ENCODE measurements around the gene ANO1.

The ANO1 gene

GRCh38 chr11:70084046-70084984 is 6.2 kb downstream of the ANO1 start:
- no CpG with 5 or more reads among the region's 15 CpGs for WGBS (ENCODE audit: insufficient coverage, insufficient read length)
- Histone ChIP-seq H3K27ac (ENCODE audit: low read length) (no peak overlapping the region), H3K4me3 (ENCODE audit: low read length) (no peak overlapping the region), H3K36me3 (ENCODE audit: control insufficient read depth, insufficient read depth, low read length) (no peaks in the 10 kb centered on the region), H3K4me1 (ENCODE audit: control insufficient read depth, insufficient read depth, low read length) (no peaks in the 10 kb centered on the region), H3K27me3 (ENCODE audit: control insufficient read depth, insufficient read depth, low read length) (peaks cover 8% of the 10 kb centered on the region), H3K9me3 (ENCODE audit: control insufficient read depth, insufficient read depth, low read length) (no peaks in the 10 kb centered on the region)
- DNase-seq (ENCODE audit: low read depth, low spot score), result no peak

GRCh38 chr11:70085815-70086769 is 8.0 kb downstream of the ANO1 start:
- no peak overlapping the region for H3K27ac ChIP-seq (ENCODE audit: low read length)
- H3K27me3 ChIP-seq (ENCODE audit: control insufficient read depth, insufficient read depth, low read length), result no peaks in the 10 kb centered on the region
- WGBS (ENCODE audit: insufficient coverage, insufficient read length), result no CpG with 5 or more reads among the region's 30 CpGs
- H3K9me3 ChIP-seq (ENCODE audit: control insufficient read depth, insufficient read depth, low read length), result no peaks in the 10 kb centered on the region
- no peaks in the 10 kb centered on the region for H3K4me1 ChIP-seq (ENCODE audit: control insufficient read depth, insufficient read depth, low read length)
- no peaks in the 10 kb centered on the region for H3K36me3 ChIP-seq (ENCODE audit: control insufficient read depth, insufficient read depth, low read length)
- no peak overlapping the region for H3K4me3 ChIP-seq (ENCODE audit: low read length)
- DNase-seq (ENCODE audit: low read depth, low spot score), result no peak

GRCh38 chr11:70087446-70088167 is 9.5 kb downstream of the ANO1 start:
- Histone ChIP-seq H3K27me3 (ENCODE audit: control insufficient read depth, insufficient read depth, low read length) (no peaks in the 10 kb centered on the region), H3K27ac (ENCODE audit: low read length) (no peak overlapping the region), H3K36me3 (ENCODE audit: control insufficient read depth, insufficient read depth, low read length) (no peaks in the 10 kb centered on the region), H3K9me3 (ENCODE audit: control insufficient read depth, insufficient read depth, low read length) (no peaks in the 10 kb centered on the region), H3K4me1 (ENCODE audit: control insufficient read depth, insufficient read depth, low read length) (no peaks in the 10 kb centered on the region), H3K4me3 (ENCODE audit: low read length) (no peak overlapping the region)
- WGBS (ENCODE audit: insufficient coverage, insufficient read length), result no CpG with 5 or more reads among the region's 32 CpGs
- DNase-seq (ENCODE audit: low read depth, low spot score), result no peak

- Histone ChIP-seq H3K27me3 (ENCODE audit: control insufficient read depth, insufficient read depth, low read length) (no peaks in the 10 kb centered on the region), H3K4me1 (ENCODE audit: control insufficient read depth, insufficient read depth, low read length) (no peaks in the 10 kb centered on the region), H3K4me3 (ENCODE audit: low read length) (no peak overlapping the region), H3K36me3 (ENCODE audit: control insufficient read depth, insufficient read depth, low read length) (no peaks in the 10 kb centered on the region), H3K27ac (ENCODE audit: low read length) (no peak overlapping the region), H3K9me3 (ENCODE audit: control insufficient read depth, insufficient read depth, low read length) (no peaks in the 10 kb centered on the region)
- DNase-seq (ENCODE audit: low read depth, low spot score), result no peak
- WGBS (ENCODE audit: insufficient coverage, insufficient read length), result no CpG with 5 or more reads among the region's 16 CpGs
Observed at GRCh38 chr11:70088735-70089250, 10.7 kb downstream of the ANO1 start.

- H3K4me1 ChIP-seq (ENCODE audit: control insufficient read depth, insufficient read depth, low read length), result no peaks in the 10 kb centered on the region
- no peak overlapping the region for H3K27ac ChIP-seq (ENCODE audit: low read length)
- no peaks in the 10 kb centered on the region for H3K36me3 ChIP-seq (ENCODE audit: control insufficient read depth, insufficient read depth, low read length)
- no CpG with 5 or more reads among the region's 9 CpGs for WGBS (ENCODE audit: insufficient coverage, insufficient read length)
- no peak for DNase-seq (ENCODE audit: low read depth, low spot score)
- H3K9me3 ChIP-seq (ENCODE audit: control insufficient read depth, insufficient read depth, low read length), result no peaks in the 10 kb centered on the region
- H3K4me3 ChIP-seq (ENCODE audit: low read length), result no peak overlapping the region
- no peaks in the 10 kb centered on the region for H3K27me3 ChIP-seq (ENCODE audit: control insufficient read depth, insufficient read depth, low read length)
Observed at GRCh38 chr11:70089631-70090030, 11.5 kb downstream of the ANO1 start.

GRCh38 chr11:70090961-70091381 is 12.9 kb downstream of the ANO1 start:
- DNase-seq (ENCODE audit: low read depth, low spot score), result no peak
- WGBS (ENCODE audit: insufficient coverage, insufficient read length), result no CpG with 5 or more reads among the region's 9 CpGs
- no peaks in the 10 kb centered on the region for H3K27me3 ChIP-seq (ENCODE audit: control insufficient read depth, insufficient read depth, low read length)
- H3K9me3 ChIP-seq (ENCODE audit: control insufficient read depth, insufficient read depth, low read length), result no peaks in the 10 kb centered on the region
- no peak overlapping the region for H3K27ac ChIP-seq (ENCODE audit: low read length)
- H3K4me1 ChIP-seq (ENCODE audit: control insufficient read depth, insufficient read depth, low read length), result no peaks in the 10 kb centered on the region
- H3K4me3 ChIP-seq (ENCODE audit: low read length), result no peak overlapping the region
- no peaks in the 10 kb centered on the region for H3K36me3 ChIP-seq (ENCODE audit: control insufficient read depth, insufficient read depth, low read length)

GRCh38 chr11:70091638-70092037 is 13.5 kb downstream of the ANO1 start:
- Histone ChIP-seq H3K36me3 (ENCODE audit: control insufficient read depth, insufficient read depth, low read length) (no peaks in the 10 kb centered on the region), H3K4me1 (ENCODE audit: control insufficient read depth, insufficient read depth, low read length) (no peaks in the 10 kb centered on the region), H3K27ac (ENCODE audit: low read length) (no peak overlapping the region), H3K4me3 (ENCODE audit: low read length) (no peak overlapping the region), H3K27me3 (ENCODE audit: control insufficient read depth, insufficient read depth, low read length) (no peaks in the 10 kb centered on the region), H3K9me3 (ENCODE audit: control insufficient read depth, insufficient read depth, low read length) (no peaks in the 10 kb centered on the region)
- DNase-seq (ENCODE audit: low read depth, low spot score), result no peak
- no CpG with 5 or more reads among the region's 8 CpGs for WGBS (ENCODE audit: insufficient coverage, insufficient read length)

- no peaks in the 10 kb centered on the region for H3K36me3 ChIP-seq (ENCODE audit: control insufficient read depth, insufficient read depth, low read length)
- no CpG with 5 or more reads among the region's 8 CpGs for WGBS (ENCODE audit: insufficient coverage, insufficient read length)
- no peaks in the 10 kb centered on the region for H3K27me3 ChIP-seq (ENCODE audit: control insufficient read depth, insufficient read depth, low read length)
- no peak overlapping the region for H3K4me3 ChIP-seq (ENCODE audit: low read length)
- no peaks in the 10 kb centered on the region for H3K4me1 ChIP-seq (ENCODE audit: control insufficient read depth, insufficient read depth, low read length)
- H3K9me3 ChIP-seq (ENCODE audit: control insufficient read depth, insufficient read depth, low read length), result no peaks in the 10 kb centered on the region
- DNase-seq (ENCODE audit: low read depth, low spot score), result no peak
- H3K27ac ChIP-seq (ENCODE audit: low read length), result no peak overlapping the region
Observed at GRCh38 chr11:70092959-70093715, 15.0 kb downstream of the ANO1 start.

GRCh38 chr11:70095541-70096252 is 17.6 kb downstream of the ANO1 start:
- Histone ChIP-seq H3K4me3 (ENCODE audit: low read length) (no peak overlapping the region), H3K9me3 (ENCODE audit: control insufficient read depth, insufficient read depth, low read length) (no peaks in the 10 kb centered on the region), H3K4me1 (ENCODE audit: control insufficient read depth, insufficient read depth, low read length) (no peaks in the 10 kb centered on the region), H3K27me3 (ENCODE audit: control insufficient read depth, insufficient read depth, low read length) (no peaks in the 10 kb centered on the region), H3K27ac (ENCODE audit: low read length) (no peak overlapping the region), H3K36me3 (ENCODE audit: control insufficient read depth, insufficient read depth, low read length) (no peaks in the 10 kb centered on the region)
- DNase-seq (ENCODE audit: low read depth, low spot score), result no peak
- WGBS (ENCODE audit: insufficient coverage, insufficient read length), result no CpG with 5 or more reads among the region's 13 CpGs
